OCI-LY7 (cell line): ENCODE measurements around the gene CYP3A4. TPM values are rescaled to one million over a fixed set of nuclear protein-coding genes. Genes with fewer than 3 reads are reported as not detected.
"Not testable (repeated sequence)": the region's sequence is repeated elsewhere in the genome, so short reads cannot be mapped to it uniquely, and the experiment has no call there.

Experiments
- BruUV-seq: library from RNA; stranded (reverse); fragments of 400-500 nt; replicated peaks from 2 replicates; lab custom pipeline; 2021; lab: Mats Ljungman, UMichigan
- CTCF ChIA-PET: fragments of 300-600 bp; sonication (Branson Sonifier 250); formaldehyde crosslinking; loops from one replicate; lab custom pipeline; 2022; ENCODE audit warnings: antibody characterized with exemption; ENCODE audit not compliant: unreplicated experiment; lab: Charles Lee
- POLR2A ChIA-PET: fragments of 300-600 bp; sonication (Branson Sonifier 250); formaldehyde crosslinking; loops from one replicate; lab custom pipeline; 2022; ENCODE audit warnings: antibody characterized with exemption; lab: Charles Lee
- DNase-seq: peaks from one replicate; pipeline ENCODE4 v3.0.0-alpha.2; 2015; ENCODE audit warnings: low spot score
- H2AFZ ChIP-seq: fragments of 200-600 bp; sonication (generic), shearing (Covaris generic); 2 replicates; pipeline ENCODE4 v1.6.1; 2014; ENCODE audit warnings: mild to moderate bottlenecking, antibody characterized with exemption, low read length, moderate library complexity
- H3K27ac ChIP-seq: fragments of 200-600 bp; sonication (generic); 2 replicates; pipeline ENCODE4 v1.5.1; 2014; ENCODE audit warnings: mixed run types, low read depth, mild to moderate bottlenecking, moderate library complexity, low read length, inconsistent platforms; ENCODE audit not compliant: poor library complexity, severe bottlenecking
- H3K36me3 ChIP-seq: fragments of 200-600 bp; sonication (generic); 2 replicates; pipeline ENCODE4 v1.6.1; 2014; ENCODE audit warnings: mild to moderate bottlenecking, antibody characterized with exemption, low read length, moderate library complexity, mixed read lengths; ENCODE audit not compliant: insufficient read depth
- H3K4me1 ChIP-seq: fragments of 200-600 bp; sonication (generic); 2 replicates; pipeline ENCODE4 v1.5.1; 2014; ENCODE audit warnings: mild to moderate bottlenecking, low read length; ENCODE audit not compliant: insufficient read depth, poor library complexity, severe bottlenecking
- H3K4me2 ChIP-seq: fragments of 200-600 bp; sonication (generic); 2 replicates; pipeline ENCODE4 v1.6.1; 2014; ENCODE audit warnings: mild to moderate bottlenecking, low read length
- H3K4me3 ChIP-seq: fragments of 200-600 bp; sonication (generic); 2 replicates; pipeline ENCODE4 v1.5.1; 2014; ENCODE audit warnings: mild to moderate bottlenecking, low read depth, low read length; ENCODE audit not compliant: poor library complexity, severe bottlenecking
- H3K79me2 ChIP-seq: fragments of 200-600 bp; sonication (generic); 2 replicates; pipeline ENCODE4 v1.6.1; 2016; ENCODE audit warnings: low read depth, mild to moderate bottlenecking, low read length, moderate library complexity, mixed read lengths; ENCODE audit not compliant: insufficient read depth
- H3K9me2 ChIP-seq: fragments of 200-600 bp; sonication (generic); 2 replicates; pipeline ENCODE4 v1.6.1; 2016; ENCODE audit warnings: mild to moderate bottlenecking, low read length, mixed read lengths; ENCODE audit not compliant: insufficient read depth
- H3K9me3 ChIP-seq: fragments of 200-600 bp; sonication (generic); 2 replicates; pipeline ENCODE4 v1.6.1; 2014; ENCODE audit warnings: mild to moderate bottlenecking, mixed run types, low read length, mixed read lengths
- H4K20me1 ChIP-seq: fragments of 200-600 bp; sonication (generic); 2 replicates; pipeline ENCODE4 v1.6.1; 2014; ENCODE audit warnings: mild to moderate bottlenecking, antibody characterized with exemption, low read length, moderate library complexity, mixed read lengths; ENCODE audit not compliant: insufficient read depth
- EZH2phosphoT487 ChIP-seq: fragments of 200-600 bp; sonication (generic); IDR thresholded peaks from 2 replicates; pipeline ENCODE4 v1.6.1; 2018; ENCODE audit warnings: low read depth, borderline replicate concordance, mild to moderate bottlenecking, mixed run types, antibody characterized with exemption, low read length, moderate library complexity, mixed read lengths
- intact Hi-C: fragments of 100-400 bp; cut with micrococcal nuclease; formaldehyde crosslinking; loops from one replicate; pipeline ENCODE4 v1.10.0; 2022; ENCODE audit not compliant: unreplicated experiment
- total RNA-seq, 2 experiments: library from RNA; depleted of rRNA in 1 of 2; stranded (reverse); fragments of >200 nt in 1 of 2; shearing (Covaris generic) in 1 of 2; gene quantifications; 2 replicates each; pipeline ENCODE4 v1.2.3, GENCODE V29; 2014 to 2022
- TF ChIP-seq, protein P1 (sequence below): fragments of 200-600 bp; sonication (generic); conservative IDR thresholded peaks from 2 replicates; pipeline ENCODE4 v1.5.1; 2014; ENCODE audit warnings: mild to moderate bottlenecking, antibody characterized with exemption, low read length, moderate library complexity, mixed read lengths

The CYP3A4 gene
- total RNA-seq, 2 experiments from 2014 or later = not detected

DNA sequence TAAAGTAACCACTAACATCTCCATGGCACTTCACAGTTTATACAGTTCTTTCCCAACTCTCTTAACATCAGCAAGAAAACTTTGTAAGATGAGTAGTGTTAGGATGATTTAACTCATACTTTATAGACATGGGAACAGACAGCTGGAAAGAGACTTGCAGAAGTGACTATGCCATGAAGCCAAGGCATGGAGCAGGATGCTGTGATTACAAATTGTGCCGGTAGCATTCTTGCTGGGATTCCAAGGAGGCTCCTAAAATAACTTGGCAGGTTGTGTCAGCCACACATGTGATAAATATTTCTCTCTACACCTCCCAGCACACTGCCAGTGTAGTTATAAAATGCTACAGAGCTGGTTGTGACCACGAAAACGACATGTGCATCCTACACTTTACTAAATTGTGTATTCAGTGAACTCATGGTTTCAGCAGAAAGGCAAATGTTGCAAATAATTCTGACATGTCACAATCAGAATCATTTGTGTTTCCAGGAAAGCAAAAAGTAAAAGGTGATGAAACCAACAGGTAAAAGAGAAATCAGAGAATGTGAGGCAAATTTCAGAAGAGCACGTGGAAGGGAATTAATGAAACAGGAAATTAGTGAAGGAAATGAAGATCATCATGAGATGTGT is 5.6 kb upstream of the CYP3A4 start:
- H3K4me3 ChIP-seq = no peak overlapping the region
- TF ChIP-seq, protein P1, sequence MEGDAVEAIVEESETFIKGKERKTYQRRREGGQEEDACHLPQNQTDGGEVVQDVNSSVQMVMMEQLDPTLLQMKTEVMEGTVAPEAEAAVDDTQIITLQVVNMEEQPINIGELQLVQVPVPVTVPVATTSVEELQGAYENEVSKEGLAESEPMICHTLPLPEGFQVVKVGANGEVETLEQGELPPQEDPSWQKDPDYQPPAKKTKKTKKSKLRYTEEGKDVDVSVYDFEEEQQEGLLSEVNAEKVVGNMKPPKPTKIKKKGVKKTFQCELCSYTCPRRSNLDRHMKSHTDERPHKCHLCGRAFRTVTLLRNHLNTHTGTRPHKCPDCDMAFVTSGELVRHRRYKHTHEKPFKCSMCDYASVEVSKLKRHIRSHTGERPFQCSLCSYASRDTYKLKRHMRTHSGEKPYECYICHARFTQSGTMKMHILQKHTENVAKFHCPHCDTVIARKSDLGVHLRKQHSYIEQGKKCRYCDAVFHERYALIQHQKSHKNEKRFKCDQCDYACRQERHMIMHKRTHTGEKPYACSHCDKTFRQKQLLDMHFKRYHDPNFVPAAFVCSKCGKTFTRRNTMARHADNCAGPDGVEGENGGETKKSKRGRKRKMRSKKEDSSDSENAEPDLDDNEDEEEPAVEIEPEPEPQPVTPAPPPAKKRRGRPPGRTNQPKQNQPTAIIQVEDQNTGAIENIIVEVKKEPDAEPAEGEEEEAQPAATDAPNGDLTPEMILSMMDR = no peak
- TF ChIP-seq EZH2phosphoT487 = no peak
- H3K27ac ChIP-seq = no peak overlapping the region
- no peak overlapping the region for H3K4me2 ChIP-seq
- no peak overlapping the region for H2AFZ ChIP-seq
- no peaks in the 10 kb centered on the region for H3K9me3 ChIP-seq
- ChIA-PET CTCF (no interaction called here), POLR2A (no interaction called here)
- H3K9me2 ChIP-seq = no peaks in the 10 kb centered on the region
- no peaks in the 10 kb centered on the region for H3K36me3 ChIP-seq
- no peak for DNase-seq
- intact Hi-C loops = no loop called here
- BruUV-seq = no TSS peak
- H3K79me2 ChIP-seq = no peaks in the 10 kb centered on the region
- H3K4me1 ChIP-seq = no peaks in the 10 kb centered on the region
- H4K20me1 ChIP-seq = no peaks in the 10 kb centered on the region

DNA sequence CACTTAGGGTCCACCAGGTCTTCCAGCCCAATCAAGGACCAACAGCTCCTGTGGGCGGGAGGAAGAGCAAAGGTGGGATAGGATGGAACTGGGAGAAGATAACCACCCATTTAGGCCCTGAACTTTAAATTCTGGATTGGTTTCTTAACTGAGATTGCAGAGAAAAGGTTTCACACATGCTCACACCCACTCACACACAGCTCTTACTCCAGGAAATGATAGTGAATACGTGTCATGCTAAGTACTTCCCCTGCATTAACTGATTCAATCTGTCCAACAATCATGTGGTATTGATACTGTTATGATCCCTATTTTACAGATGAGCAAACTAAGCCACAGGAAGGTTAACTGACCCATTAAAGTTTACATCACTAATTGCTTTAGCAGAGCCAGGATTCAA is 4.6 kb upstream of the CYP3A4 start:
- Histone ChIP-seq H3K4me2 (no peak overlapping the region), H3K36me3 (no peaks in the 10 kb centered on the region), H4K20me1 (no peaks in the 10 kb centered on the region), H2AFZ (no peak overlapping the region), H3K79me2 (no peaks in the 10 kb centered on the region), H3K4me1 (no peaks in the 10 kb centered on the region), H3K27ac (no peak overlapping the region), H3K9me2 (no peaks in the 10 kb centered on the region), H3K4me3 (no peak overlapping the region), H3K9me3 (no peaks in the 10 kb centered on the region)
- ChIA-PET CTCF (no interaction called here), POLR2A (interaction anchor here (1.1 kb wide), 1 partner anchor 19 kb away, joined by 3 read pairs; no protein-coding TSS in a partner anchor)
- intact Hi-C loops = no loop called here
- BruUV-seq = no TSS peak
- TF ChIP-seq, protein P1 = no peak
- DNase-seq = no peak

DNA sequence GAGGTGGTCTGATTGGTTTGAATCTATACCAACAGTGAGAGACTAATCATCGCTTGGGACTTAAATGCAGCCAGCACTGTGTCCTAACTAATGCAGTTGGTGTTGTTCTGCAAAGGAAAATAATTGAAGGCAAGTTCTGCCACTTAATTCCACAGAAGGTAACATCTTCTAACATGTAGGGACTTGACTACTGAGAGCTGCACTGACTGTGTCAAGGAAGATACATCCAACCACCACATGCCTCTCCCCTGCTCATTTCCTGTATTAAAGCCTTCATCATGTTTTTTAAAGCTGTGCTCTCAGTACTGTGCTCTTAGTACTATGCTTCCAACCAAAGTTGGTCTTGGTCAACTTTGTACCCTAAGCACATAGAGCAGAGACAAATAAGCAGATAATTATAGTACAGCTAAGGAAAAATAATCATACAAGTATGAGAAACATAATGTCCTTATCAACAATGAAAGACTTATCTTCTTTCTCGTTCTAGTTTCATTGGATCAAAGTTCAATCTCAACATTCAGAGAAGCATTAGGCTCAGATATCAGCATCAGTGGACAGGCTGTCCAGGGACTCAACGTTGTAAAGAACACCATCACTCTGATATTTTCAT is 2.8 kb upstream of the CYP3A4 start:
- CTCF ChIA-PET = no interaction called here
- BruUV-seq = no TSS peak

DNA sequence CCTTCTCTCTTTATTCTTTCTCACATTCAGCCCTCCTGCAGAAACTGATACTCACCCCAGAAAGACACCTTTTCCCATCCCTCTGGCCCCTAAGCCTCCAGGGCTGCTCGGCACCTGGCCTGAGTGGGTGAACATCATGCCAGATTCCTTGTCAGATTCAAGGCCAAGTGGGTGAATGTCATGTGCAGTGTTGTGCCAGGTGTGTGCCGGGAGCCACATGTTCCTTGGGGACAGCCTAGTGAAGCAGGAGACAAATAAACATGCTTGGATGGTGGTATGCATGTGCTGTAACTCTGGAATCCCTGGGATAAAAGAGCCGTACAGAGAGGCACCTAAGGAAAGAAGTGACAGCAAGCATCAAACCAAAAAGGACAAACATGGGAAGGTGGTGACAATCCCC is 1.7 kb upstream of the CYP3A4 start:
- BruUV-seq, H2AFZ ChIP-seq, H3K4me3 ChIP-seq, POLR2A ChIA-PET, H3K4me1 ChIP-seq, H3K27ac ChIP-seq, H3K9me3 ChIP-seq, H3K9me2 ChIP-seq, H4K20me1 ChIP-seq, CTCF ChIA-PET, H3K36me3 ChIP-seq, H3K79me2 ChIP-seq, H3K4me2 ChIP-seq, intact Hi-C loops, DNase-seq: not testable (repeated sequence)

More for the DNA sequence above, 2.8 kb upstream of the CYP3A4 start:
- intact Hi-C loops = no loop called here
- no peak for TF ChIP-seq EZH2phosphoT487
- TF ChIP-seq, protein P1 = no peak
- H3K36me3 ChIP-seq = no peaks in the 10 kb centered on the region
- no peaks in the 10 kb centered on the region for H3K79me2 ChIP-seq
- H3K4me2 ChIP-seq = no peak overlapping the region
- no peaks in the 10 kb centered on the region for H3K9me2 ChIP-seq
- no peak for DNase-seq
- H3K4me3 ChIP-seq = no peak overlapping the region
- no peaks in the 10 kb centered on the region for H3K4me1 ChIP-seq
- H2AFZ ChIP-seq = no peak overlapping the region
- POLR2A ChIA-PET = no interaction called here
- no peaks in the 10 kb centered on the region for H3K9me3 ChIP-seq
- H3K27ac ChIP-seq = no peak overlapping the region
- H4K20me1 ChIP-seq = no peaks in the 10 kb centered on the region
